Glutamatergic neuron (in vitro differentiated cells): ENCODE results near the gene NKAP. TPM values are rescaled to one million over a fixed set of nuclear protein-coding genes. Genes with fewer than 3 reads are reported as not detected.
"Not testable (repeated sequence)": the region's sequence is repeated elsewhere in the genome, so short reads cannot be mapped to it uniquely, and the experiment has no call there.

Source experiments
- DNase-seq: peaks from one replicate; pipeline ENCODE4 v3.0.0; 2022
- H3K27ac Mint-ChIP-seq: one replicate; pipeline ENCODE4 v1.8.0; 2020; ENCODE audit warnings: mild to moderate bottlenecking, mixed read lengths, inconsistent platforms; ENCODE audit not compliant: unreplicated experiment
- H3K27me3 Mint-ChIP-seq: one replicate; pipeline ENCODE4 v1.8.0; 2020; ENCODE audit warnings: mild to moderate bottlenecking, moderate library complexity, mixed read lengths, inconsistent platforms; ENCODE audit not compliant: unreplicated experiment
- H3K36me3 Mint-ChIP-seq: one replicate; pipeline ENCODE4 v1.8.0; 2020; ENCODE audit warnings: mild to moderate bottlenecking, mixed read lengths, inconsistent platforms; ENCODE audit not compliant: unreplicated experiment
- H3K4me1 Mint-ChIP-seq: one replicate; pipeline ENCODE4 v1.8.0; 2020; ENCODE audit warnings: mild to moderate bottlenecking, low read depth, mixed read lengths, inconsistent platforms; ENCODE audit not compliant: unreplicated experiment
- H3K4me3 Mint-ChIP-seq: one replicate; pipeline ENCODE4 v1.8.0; 2020; ENCODE audit warnings: mild to moderate bottlenecking, mixed read lengths, inconsistent platforms; ENCODE audit not compliant: unreplicated experiment
- H3K9me3 Mint-ChIP-seq: one replicate; pipeline ENCODE4 v1.8.0; 2020; ENCODE audit warnings: mild to moderate bottlenecking, moderate library complexity, mixed read lengths, inconsistent platforms; ENCODE audit not compliant: unreplicated experiment
- CTCF ChIP-seq: fragments of 200-600 bp; sonication (generic); IDR thresholded peaks from one replicate; pipeline ENCODE4 v1.5.0; 2021; ENCODE audit not compliant: partially characterized antibody, unreplicated experiment
- total RNA-seq: library from RNA; stranded (reverse); fragmentation: NEBNext Ultra II Directional; extraction: Animal tissue kit (Norgen Biotek cat#: 25700); gene quantifications from one replicate; pipeline ENCODE4 v1.2.1, GENCODE V29; 2021; ENCODE audit not compliant: unreplicated experiment

The NKAP gene
- total RNA-seq, 1 donor from 2014 or later = 7.8 TPM

GRCh38 chrX:119935215-119935874, 8.2 kb downstream of the NKAP start:
- DNase-seq = no peak
- Mint-ChIP-seq H3K4me3 (no peak overlapping the region), H3K36me3 (no peaks in the 10 kb centered on the region), H3K4me1 (no peaks in the 10 kb centered on the region), H3K27me3 (no peaks in the 10 kb centered on the region), H3K9me3 (no peaks in the 10 kb centered on the region), H3K27ac (no peak overlapping the region)
- no peak for TF ChIP-seq CTCF

- H3K36me3 Mint-ChIP-seq, DNase-seq, H3K27ac Mint-ChIP-seq, H3K27me3 Mint-ChIP-seq, H3K9me3 Mint-ChIP-seq, H3K4me3 Mint-ChIP-seq, H3K4me1 Mint-ChIP-seq: not testable (repeated sequence)
Observed at GRCh38 chrX:119922391-119922790, 21.2 kb downstream of the NKAP start.

GRCh38 chrX:119919835-119920585, 23.5 kb downstream of the NKAP start:
- no peak for TF ChIP-seq CTCF
- Mint-ChIP-seq H3K36me3 (no peaks in the 10 kb centered on the region), H3K27ac (no peak overlapping the region), H3K27me3 (no peaks in the 10 kb centered on the region), H3K9me3 (no peaks in the 10 kb centered on the region), H3K4me3 (no peak overlapping the region), H3K4me1 (peaks cover 3% of the 10 kb centered on the region)
- no peak for DNase-seq

- Mint-ChIP-seq H3K27ac (no peak overlapping the region), H3K27me3 (no peaks in the 10 kb centered on the region), H3K4me1 (peaks cover 3% of the 10 kb centered on the region), H3K9me3 (no peaks in the 10 kb centered on the region), H3K4me3 (no peak overlapping the region), H3K36me3 (no peaks in the 10 kb centered on the region)
- no peak for TF ChIP-seq CTCF
- DNase-seq = no peak
Observed at GRCh38 chrX:119917877-119918276, 25.7 kb downstream of the NKAP start.

- Mint-ChIP-seq H3K9me3 (no peaks in the 10 kb centered on the region), H3K27ac (no peak overlapping the region), H3K27me3 (no peaks in the 10 kb centered on the region), H3K4me3 (no peak overlapping the region), H3K36me3 (no peaks in the 10 kb centered on the region), H3K4me1 (peaks cover 3% of the 10 kb centered on the region)
- no peak for TF ChIP-seq CTCF
- DNase-seq = no peak
Observed at GRCh38 chrX:119916310-119916709, 27.2 kb downstream of the NKAP start.
